ENCODE measurements around the gene HBA2.
"Not testable (repeated sequence)": the region's sequence is repeated elsewhere in the genome, so short reads cannot be mapped to it uniquely, and the experiment has no call there.

- TF ChIP-seq CTCF, POLR2A (IDR thresholded peaks at IDR 0.05): not testable (repeated sequence)
Observed at GRCh38 chr16:160242-160641, 12.4 kb upstream of the HBA2 start.

Measured in upper lobe of left lung (tissue), 4 donors.